Endothelial cell of umbilical vein (primary cell): ENCODE data around the gene ENPP3. TPM values are rescaled to one million over a fixed set of nuclear protein-coding genes. Genes with fewer than 3 reads are reported as not detected.

ENCODE experiments used
- BruUV-seq: library from RNA; stranded (reverse); fragments of 400-500 nt; replicated peaks from 2 replicates; lab custom pipeline; 2021; lab: Mats Ljungman, UMichigan
- CTCF ChIA-PET: fragments of 300-600, 350-600 bp; sonication (Branson Sonifier 250); formaldehyde crosslinking; loops from one replicate; lab custom pipeline; 2021; ENCODE audit warnings: antibody characterized with exemption, inconsistent platforms; lab: Charles Lee
- POLR2A ChIA-PET: fragments of 300-600, 350-600 bp; sonication (Branson Sonifier 250); formaldehyde crosslinking; loops from one replicate; lab custom pipeline; 2021; ENCODE audit warnings: antibody characterized with exemption, inconsistent platforms; lab: Charles Lee
- DNase-seq: peaks from one replicate; pipeline ENCODE4 v3.0.0-alpha.2; 2011; ENCODE audit warnings: low read depth, low spot score
- FAIRE-seq: peaks from 2 replicates; lab custom pipeline; 2011; peaks lifted over from hg19 to GRCh38; lab: Jason Lieb, UNC
- H2AFZ ChIP-seq: 2 replicates; pipeline ENCODE4 v1.6.0; 2012; ENCODE audit warnings: low read depth, low read length, control low read depth, inconsistent platforms
- H3K27ac ChIP-seq: 2 replicates; pipeline ENCODE4 v1.5.1; 2011; ENCODE audit warnings: low read depth, mild to moderate bottlenecking, control low read depth, low read length, moderate library complexity; ENCODE audit not compliant: insufficient read depth
- H3K27me3 ChIP-seq, 2 experiments: 2 replicates each; pipeline versions ENCODE4 v1.6.0 to v1.6.1; 2011; ENCODE audit warnings: low read length in 2 of 2, mixed read lengths in 1 of 2; ENCODE audit not compliant: control insufficient read depth in 2 of 2, insufficient read depth in 2 of 2
- H3K36me3 ChIP-seq, 2 experiments: 2 replicates in 1 of 2; 3 replicates in 1 of 2; pipeline ENCODE4 v1.5.1; 2011; ENCODE audit warnings: low read length in 2 of 2, mild to moderate bottlenecking in 1 of 2, moderate library complexity in 1 of 2; ENCODE audit not compliant: control insufficient read depth in 2 of 2, insufficient read depth in 2 of 2; ENCODE audit errors: extremely low read depth in 1 of 2
- H3K4me1 ChIP-seq: 3 replicates; pipeline ENCODE4 v1.5.1; 2011; ENCODE audit warnings: mild to moderate bottlenecking, low read length; ENCODE audit not compliant: control insufficient read depth, insufficient read depth; ENCODE audit errors: extremely low read depth
- H3K4me2 ChIP-seq: 2 replicates; pipeline ENCODE4 v1.6.1; 2011; ENCODE audit warnings: low read length, control low read depth, mixed read lengths; ENCODE audit not compliant: insufficient read depth
- H3K4me3 ChIP-seq, 3 experiments: fragments of 200-600 bp in 1 of 3; sonication (generic), shearing (Covaris generic) in 1 of 3; replicated peaks in 1 of 3; 2 replicates each; pipeline ENCODE4 v1.5.1; 2011 to 2016; ENCODE audit warnings: control low read depth in 3 of 3, low read length in 3 of 3, mild to moderate bottlenecking in 2 of 3, inconsistent platforms in 1 of 3, low read depth in 1 of 3, moderate library complexity in 1 of 3; ENCODE audit not compliant: insufficient read depth in 1 of 3
- H3K79me2 ChIP-seq: 2 replicates; pipeline ENCODE4 v1.6.0; 2012; ENCODE audit warnings: low read length, inconsistent platforms; ENCODE audit not compliant: control insufficient read depth, insufficient read depth
- H3K9ac ChIP-seq: replicated peaks from 2 replicates; pipeline ENCODE3; 2011; ENCODE audit warnings: low read length, control low read depth; ENCODE audit not compliant: insufficient read depth; ENCODE audit errors: extremely low read depth
- H3K9me1 ChIP-seq: replicated peaks from 3 replicates; pipeline ENCODE4 v1.6.0; 2011; ENCODE audit warnings: mild to moderate bottlenecking, low read length; ENCODE audit not compliant: control insufficient read depth, insufficient read depth; ENCODE audit errors: extremely low read depth
- H3K9me3 ChIP-seq: replicated peaks from 2 replicates; pipeline ENCODE4 v1.5.1; 2012; ENCODE audit warnings: low read length, inconsistent platforms; ENCODE audit not compliant: control insufficient read depth, insufficient read depth
- H4K20me1 ChIP-seq: replicated peaks from 2 replicates; pipeline ENCODE3; 2011; ENCODE audit warnings: mild to moderate bottlenecking, low read length; ENCODE audit not compliant: control insufficient read depth, insufficient read depth; ENCODE audit errors: extremely low read depth
- EZH2 ChIP-seq: IDR thresholded peaks from 2 replicates; pipeline ENCODE4 v1.6.1; 2012; ENCODE audit warnings: borderline replicate concordance, low read depth, mild to moderate bottlenecking, moderate library complexity, low read length, inconsistent platforms; ENCODE audit not compliant: severe bottlenecking
- FOS ChIP-seq: IDR thresholded peaks from 2 replicates; pipeline ENCODE4 v1.6.1; 2011; ENCODE audit warnings: mild to moderate bottlenecking, low read length, moderate library complexity, borderline replicate concordance; ENCODE audit not compliant: insufficient read depth
- GATA2 ChIP-seq: IDR thresholded peaks from 2 replicates; pipeline ENCODE4 v1.7.0; 2011; ENCODE audit warnings: low read depth, mild to moderate bottlenecking, moderate library complexity, mixed read lengths, low read length; ENCODE audit not compliant: insufficient read length, insufficient read depth
- JUN ChIP-seq: IDR thresholded peaks from 2 replicates; pipeline ENCODE4 v1.6.1; 2011; ENCODE audit warnings: borderline replicate concordance, low read depth; ENCODE audit not compliant: insufficient read length, insufficient read depth
- MYC ChIP-seq: IDR thresholded peaks from one replicate; pipeline ENCODE4 v1.6.1; 2011; ENCODE audit warnings: mild to moderate bottlenecking, low read depth, low read length
- POLR2A ChIP-seq: IDR thresholded peaks from 2 replicates; pipeline ENCODE4 v1.6.1; 2012; ENCODE audit warnings: low read depth, mild to moderate bottlenecking, control low read depth, low read length
- POLR2AphosphoS5 ChIP-seq: IDR thresholded peaks from 2 replicates; pipeline ENCODE4 v1.6.1; 2012; ENCODE audit warnings: low read depth, mild to moderate bottlenecking, control low read depth, low read length, moderate library complexity; ENCODE audit not compliant: insufficient read depth
- dilution Hi-C: fragments of 300-500 bp; cut with MboI; formaldehyde crosslinking; loops from one replicate; pipeline ENCODE4 v1.15.0; 2019; ENCODE audit warnings: low sequenced_read_pairs; ENCODE audit not compliant: extremely low pct_ligation_motif_present
- intact Hi-C: fragments of 100-400 bp; cut with micrococcal nuclease; formaldehyde crosslinking; loops from one replicate; pipeline ENCODE4 v1.10.0; 2022
- polyA plus RNA-seq, 4 experiments: library from polyadenylated mRNA; depleted of rRNA in 3 of 4; stranded (reverse) in 3 of 4; unstranded in 1 of 4; fragments of >200 nt; gene quantifications; 2 replicates each; pipeline versions ENCODE4 v1.2.1 to v1.2.3, GENCODE V29; 2011 to 2012; ENCODE audit warnings: missing spikeins in 1 of 4
- total RNA-seq: library from RNA; stranded (reverse); gene quantifications from 2 replicates; pipeline ENCODE4 v1.2.3, GENCODE V29; 2021
- TF ChIP-seq, protein P1 (sequence below), 2 donors: IDR thresholded peaks; 1 replicate in 1 of 2; 2 replicates in 1 of 2; pipeline ENCODE4 v1.5.1; 2011; ENCODE audit warnings: low read length in 2 of 2, mild to moderate bottlenecking in 2 of 2, moderate library complexity in 2 of 2, control low read depth in 1 of 2, inconsistent platforms in 1 of 2, low read depth in 1 of 2; ENCODE audit not compliant: insufficient read depth in 1 of 2; ENCODE audit errors: extremely low read depth in 1 of 2
- TF ChIP-seq, protein P2 (sequence below): IDR thresholded peaks from 2 replicates; pipeline ENCODE4 v1.6.1; 2011; ENCODE audit not compliant: insufficient read depth, insufficient read length

ENPP3 gene
- total and polyA plus RNA-seq, 2 donors (not counting 3 experiments of a cell fraction or from before 2014, with no cell fraction given) = not detected

DNA sequence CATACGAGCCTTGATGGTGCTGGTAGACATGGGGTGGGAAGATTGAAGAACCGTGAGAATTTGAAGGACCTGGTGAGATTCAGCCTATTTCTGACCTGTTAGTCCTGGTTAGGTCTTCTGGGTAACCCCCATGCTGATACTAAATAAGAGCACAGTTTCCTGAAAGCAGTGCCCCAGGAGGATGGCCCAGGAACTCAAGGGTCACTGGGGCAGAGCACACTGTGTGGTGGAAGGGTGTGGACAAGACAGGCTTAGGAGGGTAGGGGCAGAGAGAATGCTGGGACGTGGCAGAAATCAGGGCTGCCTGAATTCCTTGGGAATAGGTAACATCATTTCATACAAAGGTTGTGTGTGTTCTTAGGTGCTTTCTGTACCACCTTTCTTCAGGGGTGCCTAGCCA lies 138.8 kb downstream of the ENPP3 start:
- Histone ChIP-seq H2AFZ (no peak overlapping the region), H4K20me1 (no peaks in the 10 kb centered on the region), H3K27me3 (peaks cover 0 to 2% of the 10 kb centered on the region in 2 experiments), H3K79me2 (no peaks in the 10 kb centered on the region), H3K9me3 (no peaks in the 10 kb centered on the region), H3K4me1 (no peaks in the 10 kb centered on the region), H3K9ac (no peak overlapping the region), H3K27ac (no peak overlapping the region), H3K9me1 (no peaks in the 10 kb centered on the region), H3K4me3 (no peak overlapping the region), H3K4me2 (no peak overlapping the region), H3K36me3 (no peaks in the 10 kb centered on the region)
- ChIA-PET POLR2A (no interaction called here), CTCF (no interaction called here)
- FAIRE-seq = no peak
- TF ChIP-seq, protein P1, sequence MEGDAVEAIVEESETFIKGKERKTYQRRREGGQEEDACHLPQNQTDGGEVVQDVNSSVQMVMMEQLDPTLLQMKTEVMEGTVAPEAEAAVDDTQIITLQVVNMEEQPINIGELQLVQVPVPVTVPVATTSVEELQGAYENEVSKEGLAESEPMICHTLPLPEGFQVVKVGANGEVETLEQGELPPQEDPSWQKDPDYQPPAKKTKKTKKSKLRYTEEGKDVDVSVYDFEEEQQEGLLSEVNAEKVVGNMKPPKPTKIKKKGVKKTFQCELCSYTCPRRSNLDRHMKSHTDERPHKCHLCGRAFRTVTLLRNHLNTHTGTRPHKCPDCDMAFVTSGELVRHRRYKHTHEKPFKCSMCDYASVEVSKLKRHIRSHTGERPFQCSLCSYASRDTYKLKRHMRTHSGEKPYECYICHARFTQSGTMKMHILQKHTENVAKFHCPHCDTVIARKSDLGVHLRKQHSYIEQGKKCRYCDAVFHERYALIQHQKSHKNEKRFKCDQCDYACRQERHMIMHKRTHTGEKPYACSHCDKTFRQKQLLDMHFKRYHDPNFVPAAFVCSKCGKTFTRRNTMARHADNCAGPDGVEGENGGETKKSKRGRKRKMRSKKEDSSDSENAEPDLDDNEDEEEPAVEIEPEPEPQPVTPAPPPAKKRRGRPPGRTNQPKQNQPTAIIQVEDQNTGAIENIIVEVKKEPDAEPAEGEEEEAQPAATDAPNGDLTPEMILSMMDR (IDR thresholded peaks at IDR 0.05; ENCODE audit: extremely low read depth in 1 of 2, insufficient read depth in 1 of 2, low read depth in 1 of 2, low read length in 2 of 2) = no peak
- TF ChIP-seq FOS (no peak), GATA2 (no peak), MYC (no peak), POLR2AphosphoS5 (no peak), EZH2 (no peak), JUN (no peak), POLR2A (no peak)
- TF ChIP-seq, protein P2, sequence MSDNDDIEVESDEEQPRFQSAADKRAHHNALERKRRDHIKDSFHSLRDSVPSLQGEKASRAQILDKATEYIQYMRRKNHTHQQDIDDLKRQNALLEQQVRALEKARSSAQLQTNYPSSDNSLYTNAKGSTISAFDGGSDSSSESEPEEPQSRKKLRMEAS = no peak
- dilution Hi-C loops = no loop called here
- intact Hi-C loops = no loop called here
- no TSS peak for BruUV-seq
- DNase-seq = no peak
